Neutrophil (primary cell): Measurements from ENCODE around the gene RPLP1.
A peak's percentile ranks its signal among the peaks of the same experiment; 100 is the strongest.

Source experiments
- H3K27ac ChIP-seq: fragments of 200-600 bp; sonication (generic); 2 replicates; pipeline ENCODE4 v1.5.1; 2016; ENCODE audit warnings: mild to moderate bottlenecking, moderate library complexity
- H3K27me3 ChIP-seq: fragments of 200-600 bp; sonication (generic); 2 replicates; pipeline ENCODE4 v1.6.0; 2016; ENCODE audit warnings: mild to moderate bottlenecking
- H3K36me3 ChIP-seq: fragments of 200-600 bp; sonication (generic); 2 replicates; pipeline ENCODE4 v1.5.1; 2017
- H3K4me1 ChIP-seq, 2 experiments: fragments of 200-600 bp in 1 of 2; sonication (generic) in 1 of 2; 1 replicate in 1 of 2; 2 replicates in 1 of 2; pipeline versions ENCODE4 v1.5.1 to v1.6.1; 2013 to 2016; ENCODE audit warnings: low read depth in 1 of 2, low read length in 1 of 2, mild to moderate bottlenecking in 1 of 2, moderate library complexity in 1 of 2; ENCODE audit not compliant: control insufficient read depth in 1 of 2, insufficient read depth in 1 of 2
- H3K4me3 ChIP-seq, 2 experiments: fragments of 200-600 bp in 1 of 2; sonication (generic) in 1 of 2; 1 replicate in 1 of 2; 2 replicates in 1 of 2; pipeline ENCODE4 v1.5.1; 2013 to 2016; ENCODE audit warnings: low read depth in 1 of 2, low read length in 1 of 2, mild to moderate bottlenecking in 1 of 2, moderate library complexity in 1 of 2
- H3K9me3 ChIP-seq: fragments of 200-600 bp; sonication (generic); 2 replicates; pipeline ENCODE4 v1.5.1; 2016
- CTCF ChIP-seq: fragments of 200-600 bp; sonication (generic); IDR thresholded peaks from 2 replicates; pipeline ENCODE4 v1.5.1; 2016; ENCODE audit warnings: antibody characterized with exemption

Gene RPLP1

GRCh38 chr15:69415381-69415780, 37.2 kb upstream of the RPLP1 start:
- Histone ChIP-seq H3K4me3 (peak overlapping the region in 1 of 2 experiments; percentile 97), H3K36me3 (peaks cover 16% of the 10 kb centered on the region), H3K27me3 (peaks cover 14% of the 10 kb centered on the region), H3K4me1 (peaks cover 12 to 20% of the 10 kb centered on the region in 2 experiments), H3K9me3 (no peaks in the 10 kb centered on the region), H3K27ac (no peak overlapping the region)
- no peak for TF ChIP-seq CTCF

GRCh38 chr15:69417581-69417980, 35.0 kb upstream of the RPLP1 start:
- peaks cover 16% of the 10 kb centered on the region for H3K36me3 ChIP-seq
- no peak overlapping the region for H3K4me3 ChIP-seq
- no peaks in the 10 kb centered on the region for H3K9me3 ChIP-seq
- H3K27ac ChIP-seq, result no peak overlapping the region
- H3K27me3 ChIP-seq, result peaks cover 8% of the 10 kb centered on the region
- H3K4me1 ChIP-seq, result peaks cover 12 to 20% of the 10 kb centered on the region in 2 experiments
- TF ChIP-seq CTCF, result no peak

- TF ChIP-seq CTCF, result no peak
- Histone ChIP-seq H3K27ac (no peak overlapping the region), H3K4me3 (no peak overlapping the region), H3K4me1 (no peaks in the 10 kb centered on the region), H3K36me3 (peaks cover 44% of the 10 kb centered on the region), H3K9me3 (no peaks in the 10 kb centered on the region), H3K27me3 (no peaks in the 10 kb centered on the region)
Observed at GRCh38 chr15:69421498-69421897, 31.1 kb upstream of the RPLP1 start.

- Histone ChIP-seq H3K9me3 (no peaks in the 10 kb centered on the region), H3K36me3 (peaks cover 49% of the 10 kb centered on the region), H3K4me1 (no peaks in the 10 kb centered on the region), H3K27ac (no peak overlapping the region), H3K27me3 (no peaks in the 10 kb centered on the region), H3K4me3 (no peak overlapping the region)
- TF ChIP-seq CTCF, result no peak
Observed at GRCh38 chr15:69422336-69422895, 30.2 kb upstream of the RPLP1 start.

- H3K36me3 ChIP-seq, result peaks cover 60% of the 10 kb centered on the region
- TF ChIP-seq CTCF, result no peak
- no peak overlapping the region for H3K4me3 ChIP-seq
Observed at GRCh38 chr15:69424001-69424400, 28.6 kb upstream of the RPLP1 start.

More at GRCh38 chr15:69424001-69424400, 28.6 kb upstream of the RPLP1 start:
- Histone ChIP-seq H3K4me1 (no peaks in the 10 kb centered on the region), H3K27ac (no peak overlapping the region), H3K27me3 (no peaks in the 10 kb centered on the region), H3K9me3 (no peaks in the 10 kb centered on the region)
